GM10266 (cell line): ENCODE results near the gene KRTAP23-1.

Experiments
- DNase-seq: peaks from one replicate; pipeline ENCODE4 v3.0.0; 2012; ENCODE audit errors: extremely low spot score
- TF ChIP-seq, protein P1 (sequence below): IDR thresholded peaks from 2 replicates; pipeline ENCODE4 v1.5.1; 2012; ENCODE audit warnings: mild to moderate bottlenecking, low read depth; ENCODE audit not compliant: control insufficient read depth, insufficient read depth; ENCODE audit errors: missing control alignments

Gene KRTAP23-1

DNA sequence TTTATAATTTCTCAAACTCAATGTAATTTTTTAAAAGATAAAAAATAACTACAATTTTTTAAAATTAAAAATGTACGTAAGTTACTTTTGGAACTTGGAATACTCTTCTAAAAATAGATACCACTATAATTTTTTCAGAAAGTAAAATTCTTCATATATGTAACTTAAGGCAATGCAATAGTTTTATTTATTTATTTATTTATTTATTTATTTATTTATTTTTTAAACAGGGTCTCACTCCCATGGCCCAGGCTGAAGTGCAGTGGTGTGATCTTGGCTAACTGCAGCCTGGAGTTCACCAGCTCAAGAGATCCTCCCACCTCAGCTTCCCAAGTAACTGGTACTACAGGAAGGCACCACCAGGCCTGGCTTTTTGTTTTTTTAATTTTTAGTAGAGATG lies 3.1 kb upstream of the KRTAP23-1 start:
- TF ChIP-seq, protein P1, sequence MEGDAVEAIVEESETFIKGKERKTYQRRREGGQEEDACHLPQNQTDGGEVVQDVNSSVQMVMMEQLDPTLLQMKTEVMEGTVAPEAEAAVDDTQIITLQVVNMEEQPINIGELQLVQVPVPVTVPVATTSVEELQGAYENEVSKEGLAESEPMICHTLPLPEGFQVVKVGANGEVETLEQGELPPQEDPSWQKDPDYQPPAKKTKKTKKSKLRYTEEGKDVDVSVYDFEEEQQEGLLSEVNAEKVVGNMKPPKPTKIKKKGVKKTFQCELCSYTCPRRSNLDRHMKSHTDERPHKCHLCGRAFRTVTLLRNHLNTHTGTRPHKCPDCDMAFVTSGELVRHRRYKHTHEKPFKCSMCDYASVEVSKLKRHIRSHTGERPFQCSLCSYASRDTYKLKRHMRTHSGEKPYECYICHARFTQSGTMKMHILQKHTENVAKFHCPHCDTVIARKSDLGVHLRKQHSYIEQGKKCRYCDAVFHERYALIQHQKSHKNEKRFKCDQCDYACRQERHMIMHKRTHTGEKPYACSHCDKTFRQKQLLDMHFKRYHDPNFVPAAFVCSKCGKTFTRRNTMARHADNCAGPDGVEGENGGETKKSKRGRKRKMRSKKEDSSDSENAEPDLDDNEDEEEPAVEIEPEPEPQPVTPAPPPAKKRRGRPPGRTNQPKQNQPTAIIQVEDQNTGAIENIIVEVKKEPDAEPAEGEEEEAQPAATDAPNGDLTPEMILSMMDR: no peak

DNA sequence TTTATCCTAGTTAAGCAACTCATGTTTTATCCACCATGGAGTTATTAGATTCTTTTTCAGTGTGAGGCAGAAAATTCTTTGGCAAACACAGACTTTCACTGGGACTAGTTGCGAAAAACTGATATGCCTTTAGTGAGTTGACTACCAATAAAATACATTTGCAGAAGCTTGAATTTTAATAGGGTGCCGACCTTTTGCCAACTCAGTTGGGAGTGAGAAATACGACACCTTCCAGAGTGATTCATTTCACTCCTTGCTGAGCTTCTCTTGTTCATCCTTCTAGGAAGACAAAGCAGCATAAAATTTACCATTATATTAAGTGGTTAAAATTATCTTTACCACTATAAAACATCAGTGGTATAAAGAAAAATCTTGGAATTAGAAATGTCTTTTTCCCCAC lies 1.2 kb upstream of the KRTAP23-1 start:
- TF ChIP-seq, protein P1: no peak
- DNase-seq: no peak

More for the DNA sequence above, 3.1 kb upstream of the KRTAP23-1 start:
- no peak for DNase-seq

DNA sequence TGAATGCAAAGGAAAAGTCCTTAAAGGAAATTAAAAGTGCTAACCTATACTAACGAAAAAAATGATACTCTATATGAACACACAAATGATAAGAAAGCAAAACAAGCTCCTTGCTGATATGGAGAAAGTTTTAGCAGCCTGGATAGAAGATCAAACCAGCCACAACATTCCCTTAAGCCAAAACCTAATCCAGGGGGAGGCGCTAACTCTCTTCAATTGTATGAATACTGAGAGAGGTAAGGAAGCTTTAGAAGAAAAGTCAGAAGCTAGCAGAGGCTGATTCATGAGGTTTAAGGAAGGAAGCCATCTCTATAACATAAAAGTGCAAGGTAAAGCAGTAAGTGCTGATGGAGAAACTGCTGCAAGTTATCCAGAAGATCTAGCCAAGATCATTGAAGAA lies 3.4 kb downstream of the KRTAP23-1 start:
- no peak for DNase-seq
- TF ChIP-seq, protein P1: no peak

DNA sequence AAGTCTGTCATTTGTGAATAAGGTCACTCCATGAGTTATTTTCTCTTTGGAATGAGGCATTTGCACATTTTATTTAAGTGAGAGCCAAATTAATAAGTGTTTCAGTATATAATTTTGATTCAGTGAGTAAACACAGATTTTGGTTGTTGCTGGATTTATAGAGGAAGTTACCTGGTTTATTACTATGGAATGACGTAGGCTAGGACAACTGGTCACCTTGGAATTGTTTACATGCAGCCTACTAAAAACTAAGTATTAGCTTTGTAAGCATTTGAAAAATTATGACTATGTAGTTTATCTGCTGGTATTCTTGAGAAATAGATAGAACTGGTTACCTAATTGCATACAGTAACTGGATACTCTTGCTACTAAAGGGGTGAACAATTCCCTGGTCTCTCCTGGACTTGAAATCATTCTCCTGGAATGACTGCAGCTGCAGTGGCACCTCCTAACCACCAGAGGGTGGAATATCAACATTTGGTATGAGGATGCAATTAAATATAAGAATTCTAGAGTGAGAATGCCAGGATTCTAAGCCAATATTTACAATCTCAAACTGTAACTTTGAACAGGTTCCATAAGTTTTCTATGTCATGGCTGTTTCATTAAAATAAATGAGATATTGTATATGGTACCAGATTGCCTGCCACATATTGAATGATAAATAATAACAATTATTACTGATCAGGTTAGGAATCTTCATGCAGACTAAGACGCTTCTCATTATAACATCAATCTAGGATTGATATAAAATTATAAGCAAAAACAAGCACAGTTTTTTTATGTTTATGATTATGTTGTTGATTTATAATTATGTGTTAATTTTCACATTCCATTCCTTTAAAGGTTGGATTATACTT lies 7.5 kb downstream of the KRTAP23-1 start:
- DNase-seq: peak; percentile 4
- TF ChIP-seq, protein P1: peak; percentile 47

DNA sequence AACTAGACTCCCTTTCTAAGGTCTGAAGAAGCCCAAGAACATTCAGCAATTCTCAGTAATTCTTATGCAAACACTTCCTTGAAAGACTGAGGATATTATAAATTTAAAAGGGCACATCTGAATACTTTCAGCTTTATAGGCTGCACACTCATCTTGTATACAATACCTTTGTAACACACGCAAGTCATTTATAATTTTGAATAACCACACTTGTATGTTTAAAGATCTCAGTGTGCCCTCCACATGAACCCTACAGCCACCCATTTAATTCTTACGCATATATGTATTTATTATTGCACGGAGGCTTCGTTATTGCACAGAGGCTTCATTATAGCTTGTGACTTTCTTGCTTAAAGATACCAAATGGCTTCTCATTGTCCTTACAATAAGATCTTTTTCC lies 9.7 kb downstream of the KRTAP23-1 start:
- TF ChIP-seq, protein P1: no peak
- DNase-seq: no peak

DNA sequence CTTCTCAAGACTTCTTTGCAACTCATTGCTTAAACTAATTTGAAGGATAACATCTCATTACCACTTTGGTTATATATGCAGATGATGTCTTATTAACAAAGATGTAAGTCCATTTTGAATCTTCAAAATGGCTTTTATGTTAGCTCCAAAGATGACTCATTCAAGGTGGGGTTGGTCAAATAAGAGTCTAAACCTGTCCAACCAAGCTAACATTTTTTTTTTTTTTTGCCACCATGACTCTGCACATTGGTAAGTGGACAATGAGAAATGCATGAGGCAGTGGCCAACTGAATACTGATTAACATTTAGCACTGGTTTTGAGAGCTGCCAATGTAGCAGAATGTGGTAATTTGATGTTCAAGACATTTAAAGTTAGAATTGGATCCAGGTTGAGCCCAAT lies 10.6 kb downstream of the KRTAP23-1 start:
- no peak for DNase-seq
- TF ChIP-seq, protein P1: no peak

DNA sequence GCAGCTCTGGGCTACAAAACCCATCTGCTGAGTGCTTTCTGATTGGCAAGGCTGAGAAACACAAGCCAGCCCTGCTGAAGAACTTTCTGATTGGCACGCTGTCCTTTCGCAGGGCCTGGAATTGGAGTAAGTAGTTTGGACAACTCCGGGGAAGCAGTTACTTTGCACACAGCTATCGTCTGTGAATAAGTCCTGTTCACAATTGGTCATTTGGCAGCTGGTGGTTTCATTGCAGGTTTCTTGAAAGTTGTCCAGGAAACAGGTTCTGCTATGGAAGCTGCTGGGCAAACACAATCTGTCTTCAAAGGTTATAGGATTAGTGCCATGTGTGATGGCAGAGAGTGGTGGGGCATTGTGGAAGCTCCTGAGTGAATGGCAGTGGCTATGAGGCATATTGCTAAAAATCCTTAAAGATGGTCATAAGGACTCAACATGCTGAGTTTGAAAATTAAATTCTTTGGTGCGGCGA lies 11.1 kb downstream of the KRTAP23-1 start, which contains the start of gene KRTAP27-1:
TSS of gene KRTAP27-1 (minus strand) at position 419 of the 469 bp plus-strand sequence. CDS start at position 393, 26 bp downstream.
- no peak for DNase-seq
- TF ChIP-seq, protein P1: no peak
